Stimulated activated CD4-positive, alpha-beta T cell treated with anti-CD3 and anti-CD28 coated beads, Interleukin-1b, Interleukin-23, amount 100 ng/mL, for 48 hours (primary cell): ENCODE measurements around the gene DBN1.

Source experiments
- DNase-seq: peaks from one replicate; pipeline ENCODE4 v3.0.0-alpha.2; 2020

The DBN1 gene

DNA sequence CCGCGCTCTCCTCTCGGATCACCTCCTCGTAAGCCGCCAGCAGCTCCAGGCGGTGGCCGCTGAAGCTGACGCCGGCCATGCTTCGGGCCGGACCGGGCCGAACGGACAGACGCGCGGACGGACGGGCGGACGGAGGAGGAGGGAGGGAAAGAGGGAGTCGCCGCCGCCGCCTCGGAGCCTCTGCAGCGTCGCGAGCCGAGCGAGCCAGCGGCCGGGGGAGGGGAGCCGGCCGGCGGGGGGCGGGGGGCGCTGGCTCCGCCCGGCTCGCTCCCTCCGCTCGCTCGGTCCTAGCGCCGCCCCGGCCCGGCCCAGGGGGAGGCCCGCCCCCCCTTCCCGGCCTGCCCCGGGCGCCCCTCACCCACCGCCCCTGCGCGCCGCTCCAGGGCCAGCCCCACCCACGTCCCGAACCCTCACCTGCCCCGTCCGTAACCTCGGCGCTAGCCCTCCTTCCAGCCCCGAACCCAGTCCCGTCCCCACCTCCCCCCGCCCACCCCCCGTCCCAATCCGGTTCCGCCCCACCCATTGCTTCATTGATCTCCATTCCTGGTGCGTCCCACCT is at the start of gene DBN1:
Gene DBN1, minus strand, starts transcription at position 192 of the 559 bp plus-strand sequence. Its CDS starts 113 bp downstream, at position 79.
- DNase-seq: no peak

DNA sequence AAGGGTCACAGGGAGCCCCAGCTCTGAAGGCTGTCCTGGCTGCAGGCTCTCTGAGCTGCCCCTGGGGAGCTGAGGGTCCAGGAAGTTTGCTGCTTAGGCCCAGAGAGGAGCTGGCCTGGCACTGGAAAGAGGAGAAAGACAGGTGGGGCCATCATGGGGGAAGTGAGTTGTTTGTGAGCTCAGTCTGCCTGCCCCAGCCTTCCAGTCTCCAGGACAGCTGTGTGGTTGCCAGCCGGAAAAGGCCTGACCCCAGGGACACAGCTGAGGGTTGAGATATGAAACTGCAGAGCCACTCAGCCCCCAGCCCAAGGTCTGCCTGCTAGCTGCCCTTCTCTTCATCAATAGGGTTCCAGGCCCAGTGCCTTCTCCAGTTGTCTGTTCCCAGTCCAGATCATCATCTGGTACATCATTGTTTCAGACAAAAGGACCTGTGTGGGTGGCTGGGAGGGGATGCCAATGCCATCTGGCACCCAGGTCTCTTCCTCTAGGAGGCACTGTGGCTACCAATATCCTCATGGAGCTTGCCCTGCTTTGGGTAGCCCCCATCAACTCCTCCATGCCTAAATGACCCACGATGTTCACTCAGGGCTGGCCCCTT is 47.6 kb upstream of the DBN1 start:
- no peak for DNase-seq

DNA sequence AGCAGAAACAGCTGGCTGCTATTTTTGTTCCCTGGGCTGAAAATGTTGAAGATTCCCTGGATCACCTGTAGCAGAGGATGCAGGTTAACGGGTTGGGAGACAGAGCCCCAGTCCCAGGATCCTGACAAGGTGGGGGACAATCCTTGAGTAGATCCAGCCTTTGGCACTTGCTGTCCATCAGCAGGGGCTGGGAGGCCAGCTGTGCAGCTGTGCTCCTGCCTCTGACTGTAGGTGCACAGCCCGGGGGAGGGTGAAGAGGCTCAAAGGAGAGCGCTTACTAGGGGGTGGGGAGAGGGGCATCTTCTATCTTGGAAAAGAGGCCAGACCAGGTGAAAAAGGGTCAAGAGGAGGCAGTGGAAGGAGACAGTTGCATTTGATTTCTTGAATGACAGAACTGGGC is 46.8 kb upstream of the DBN1 start:
- no peak for DNase-seq

DNA sequence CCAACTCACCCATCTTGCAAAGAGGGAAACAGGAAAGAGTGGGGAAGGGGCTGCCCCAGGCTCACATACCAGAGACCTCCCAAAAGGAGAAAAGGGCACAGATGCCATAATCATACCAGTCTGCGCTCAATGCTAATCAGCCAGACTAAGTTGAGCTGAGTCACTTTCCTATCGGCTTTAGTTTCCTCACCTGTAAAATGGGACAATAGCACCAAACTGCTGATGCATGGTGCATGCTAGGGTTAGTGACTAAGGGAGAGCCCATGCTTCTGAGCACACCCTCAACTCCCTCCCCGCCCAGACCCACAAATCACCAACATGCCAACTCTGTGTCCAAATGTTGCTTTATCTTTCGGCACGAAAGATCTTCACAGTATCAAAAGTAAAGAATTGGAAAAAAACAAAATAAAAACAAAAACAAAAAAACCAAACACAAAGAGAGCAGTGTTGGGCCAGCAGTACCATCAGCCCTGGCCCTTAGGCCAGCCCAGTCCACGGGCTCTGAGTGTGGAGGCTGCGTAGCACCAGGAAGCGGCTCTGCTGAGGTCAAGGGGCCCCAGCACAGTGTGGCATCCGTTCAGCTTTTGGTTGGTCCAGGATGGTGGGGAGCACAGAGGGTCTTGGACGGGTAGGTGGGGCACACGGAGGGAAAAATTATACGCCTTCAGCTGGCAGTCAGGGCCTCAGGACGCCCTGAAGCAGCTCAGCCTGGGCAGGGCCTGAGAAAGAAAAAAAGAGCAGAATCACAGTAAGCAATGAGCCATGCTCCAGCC is 46.2 kb upstream of the DBN1 start:
- DNase-seq: no peak

DNA sequence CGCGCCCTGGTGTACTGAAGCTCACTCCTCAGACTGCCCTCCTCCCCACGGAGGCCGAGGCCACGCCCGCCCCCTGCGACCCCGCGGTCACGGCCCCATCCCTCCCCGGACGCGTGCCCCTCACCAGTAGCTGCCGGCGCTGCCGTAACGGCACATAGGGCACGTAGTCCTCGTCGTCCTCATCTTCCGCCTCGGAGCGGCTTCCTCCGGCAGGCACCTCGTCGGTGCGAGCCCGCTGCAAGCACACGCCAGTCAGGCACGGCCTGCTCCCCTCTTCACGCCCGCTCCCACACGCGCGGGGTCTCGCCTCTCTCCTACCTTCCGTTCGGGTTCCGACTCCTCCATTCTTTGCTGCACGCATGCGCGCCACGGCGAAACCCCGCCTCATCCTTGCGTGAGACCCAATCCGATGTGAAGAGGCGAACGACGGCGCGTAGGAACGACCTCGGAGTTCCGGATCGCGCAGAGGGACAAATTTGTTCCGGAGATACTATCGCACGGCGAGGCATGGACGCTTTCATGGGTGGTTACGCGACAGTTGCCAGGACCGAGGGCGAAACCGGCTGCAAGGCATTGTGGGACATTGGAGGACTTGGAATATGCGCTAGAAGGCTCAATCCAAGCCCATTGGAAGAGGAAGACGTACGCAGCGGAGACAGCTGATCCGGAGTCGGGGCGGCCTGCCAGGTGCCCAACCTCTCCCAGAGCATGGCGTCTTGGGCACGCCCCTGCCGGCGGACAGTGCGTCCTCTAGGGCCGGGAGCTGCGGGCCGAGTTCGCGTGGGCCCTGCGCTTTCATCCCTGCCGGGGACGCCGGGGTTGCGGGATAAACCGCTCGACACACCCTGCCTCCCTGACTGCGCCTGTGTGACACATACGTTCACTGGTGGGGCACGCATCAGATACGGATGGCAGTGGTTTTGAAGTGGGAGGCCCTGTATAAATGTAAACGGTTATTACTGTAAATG is 43.5 kb upstream of the DBN1 start, which contains the start of gene DDX41:
Gene DDX41, minus strand, starts transcription at position 361 of the 968 bp plus-strand sequence. Its CDS starts 16 bp downstream, at position 345.
- DNase-seq: peak; percentile 96

DNA sequence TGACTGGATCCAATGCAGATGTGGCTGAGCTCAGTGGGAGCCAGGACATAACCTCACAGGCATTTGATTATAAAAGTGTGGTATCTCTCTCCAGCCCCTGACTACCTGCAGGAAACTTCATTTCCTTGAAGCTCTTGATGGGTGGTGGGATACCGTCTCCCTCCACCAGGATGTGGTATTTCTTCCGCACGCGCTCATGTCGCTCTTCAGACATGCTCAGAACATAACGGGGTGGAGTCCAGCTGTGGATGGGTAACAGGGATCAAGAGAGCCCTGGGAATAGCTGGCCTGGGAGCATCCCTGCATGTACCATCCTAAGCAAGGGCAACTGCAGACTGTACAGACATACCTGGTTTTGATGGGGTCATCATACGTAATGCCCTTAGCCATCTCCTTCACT is 42.1 kb upstream of the DBN1 start:
- DNase-seq: no peak

DNA sequence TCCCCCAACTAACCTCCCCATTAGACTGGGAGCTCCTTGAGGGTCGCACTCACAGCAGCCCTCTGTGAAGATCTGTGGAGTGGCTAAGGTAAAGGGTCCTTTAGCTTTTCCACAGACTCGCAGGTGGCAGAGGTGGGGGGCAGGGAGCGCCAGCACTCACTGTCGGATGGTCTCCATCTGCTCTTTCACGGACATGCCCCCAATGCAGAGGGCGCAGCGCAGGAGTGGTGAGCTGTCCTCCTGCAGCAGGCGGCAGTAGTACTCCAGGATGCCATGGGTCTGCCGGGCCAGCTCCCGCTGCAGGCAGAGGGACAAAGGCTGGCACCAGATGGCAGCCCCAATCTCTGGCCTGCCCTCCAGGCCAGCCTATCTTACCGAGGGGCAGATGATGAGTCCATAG is 41.1 kb upstream of the DBN1 start:
- no peak for DNase-seq

DNA sequence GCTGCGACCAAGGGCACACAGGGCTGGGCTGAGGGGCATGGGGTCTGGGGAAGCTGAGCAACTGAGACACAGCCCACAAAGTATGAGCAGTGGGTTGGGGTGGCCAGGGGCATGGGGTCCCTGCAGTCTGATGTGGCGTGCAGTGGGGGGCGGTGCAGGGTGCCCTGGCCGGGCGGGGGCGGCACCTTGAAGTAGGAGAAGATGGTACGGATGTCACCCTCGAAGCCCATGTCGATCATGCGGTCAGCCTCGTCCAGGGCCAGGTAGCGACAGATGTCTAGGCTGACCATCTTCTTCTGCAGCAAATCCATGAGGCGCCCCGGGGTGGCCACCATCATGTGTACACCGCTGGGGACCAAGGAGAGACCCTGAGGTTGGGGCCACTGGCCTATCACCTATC is 40.1 kb upstream of the DBN1 start:
- DNase-seq: no peak

DNA sequence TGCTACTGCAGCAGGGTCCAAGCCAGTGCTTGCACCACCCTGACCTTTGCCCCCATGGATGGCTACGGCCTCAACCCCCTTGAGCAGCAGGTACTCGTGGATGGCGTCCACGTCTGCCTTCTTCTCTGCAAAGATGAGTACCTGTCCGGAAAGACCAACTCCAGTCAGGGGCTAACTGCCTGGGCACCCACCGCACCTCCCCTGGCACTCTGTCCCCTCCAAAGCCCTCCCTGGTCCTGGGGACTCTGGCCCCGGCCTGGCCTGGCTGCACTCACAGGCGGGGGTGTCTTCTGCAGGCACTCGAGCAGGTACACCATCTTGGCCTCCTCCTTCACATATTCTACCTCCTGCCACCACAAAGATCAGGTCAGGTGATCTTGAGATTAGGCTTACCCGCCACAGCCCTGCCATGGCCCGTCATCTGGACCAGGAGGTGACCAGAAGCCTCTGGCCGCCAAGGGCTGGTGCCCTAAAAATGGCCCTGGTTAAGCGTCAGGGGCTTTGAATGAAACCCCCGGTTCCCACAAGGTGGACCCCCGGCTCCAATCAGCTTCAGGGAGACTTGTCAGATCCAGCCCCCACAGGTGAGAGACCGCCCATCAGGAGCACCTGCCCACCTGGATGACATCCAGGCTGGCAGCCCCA is 39.4 kb upstream of the DBN1 start:
- DNase-seq: no peak

DNA sequence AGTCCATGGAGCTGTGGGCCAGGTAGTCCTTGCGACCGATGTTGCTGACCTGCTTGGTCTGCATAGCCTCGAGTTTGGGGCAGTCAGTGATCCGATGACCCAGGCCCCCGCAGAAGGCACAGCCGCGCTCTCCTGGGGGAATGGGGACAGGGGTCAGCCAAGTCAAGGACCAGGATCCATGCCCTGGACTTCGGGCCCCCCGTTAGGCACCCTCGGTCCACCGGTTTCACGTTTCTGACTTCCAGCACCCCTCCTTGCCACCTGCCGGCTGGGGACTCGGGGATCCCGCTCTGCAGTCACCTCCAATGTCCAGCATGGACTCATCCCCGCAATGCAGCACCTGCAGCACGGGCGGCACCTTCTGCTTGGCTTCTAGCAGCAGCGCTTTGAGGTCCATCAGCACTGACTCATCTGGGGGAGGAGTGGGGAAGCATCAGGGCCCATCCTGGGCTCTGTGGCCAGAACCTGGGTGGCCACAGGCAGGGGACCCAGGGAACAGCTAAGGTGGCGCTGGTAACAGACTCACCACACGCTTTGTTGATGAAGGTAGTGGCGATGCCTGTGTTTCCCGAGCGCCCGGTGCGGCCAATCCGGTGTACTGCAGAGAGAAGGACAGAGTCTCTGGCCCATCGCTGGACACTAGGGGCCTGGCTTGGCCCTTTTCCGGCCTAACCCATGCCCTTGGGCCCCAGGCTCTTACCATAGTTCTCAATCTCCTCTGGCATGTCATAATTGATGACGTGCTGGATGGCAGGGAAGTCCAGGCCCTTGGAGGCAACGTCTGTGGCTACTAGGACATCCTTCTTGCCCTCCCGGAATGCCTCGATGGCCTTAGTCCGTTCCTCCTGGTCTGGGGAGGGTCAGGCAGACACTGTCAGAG is 38.6 kb upstream of the DBN1 start:
- DNase-seq: no peak

DNA sequence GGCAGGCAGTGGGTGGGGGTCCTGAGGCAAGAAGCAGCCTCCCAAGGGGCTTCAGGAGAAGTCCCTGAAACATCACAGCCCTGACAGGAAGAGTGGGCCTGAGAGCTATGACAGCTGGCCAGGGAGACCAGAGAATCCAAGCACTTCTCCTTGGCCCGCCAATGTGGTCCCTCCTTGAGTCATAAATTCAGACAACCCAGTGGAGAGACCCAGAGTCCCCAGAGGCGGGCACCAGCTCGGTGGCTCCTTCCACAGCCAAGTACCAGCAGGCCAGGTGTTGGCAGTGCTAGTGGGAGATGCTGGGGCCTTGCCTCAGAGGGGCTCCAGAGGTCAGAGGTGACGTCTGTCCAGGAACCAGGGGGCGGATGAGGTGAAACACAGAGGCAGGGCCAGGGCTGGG is 37.7 kb upstream of the DBN1 start:
- DNase-seq: no peak

DNA sequence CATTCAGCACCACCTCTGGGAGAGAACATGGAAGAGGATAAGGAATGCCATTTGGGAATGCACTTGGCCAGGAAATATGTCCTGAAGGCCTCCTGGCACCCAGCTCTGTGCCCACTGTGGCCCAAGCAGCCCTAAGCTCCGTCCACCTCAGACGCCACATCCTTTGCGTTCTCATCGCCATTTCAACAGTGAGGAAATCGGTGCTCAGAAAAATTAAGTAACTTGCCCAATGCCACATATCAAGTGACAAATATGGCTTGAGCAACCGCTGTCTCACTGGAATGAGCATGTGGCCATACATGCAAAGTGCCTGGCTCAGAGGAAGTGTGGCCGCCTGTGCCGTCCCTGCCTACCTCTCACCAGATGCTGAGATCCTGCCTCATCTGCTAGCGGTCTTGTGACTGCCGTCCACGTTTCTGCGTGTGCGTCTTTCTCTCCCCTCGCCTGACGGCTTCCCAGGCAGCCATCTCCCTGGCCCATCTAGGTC is 37.2 kb upstream of the DBN1 start:
- no peak for DNase-seq

DNA sequence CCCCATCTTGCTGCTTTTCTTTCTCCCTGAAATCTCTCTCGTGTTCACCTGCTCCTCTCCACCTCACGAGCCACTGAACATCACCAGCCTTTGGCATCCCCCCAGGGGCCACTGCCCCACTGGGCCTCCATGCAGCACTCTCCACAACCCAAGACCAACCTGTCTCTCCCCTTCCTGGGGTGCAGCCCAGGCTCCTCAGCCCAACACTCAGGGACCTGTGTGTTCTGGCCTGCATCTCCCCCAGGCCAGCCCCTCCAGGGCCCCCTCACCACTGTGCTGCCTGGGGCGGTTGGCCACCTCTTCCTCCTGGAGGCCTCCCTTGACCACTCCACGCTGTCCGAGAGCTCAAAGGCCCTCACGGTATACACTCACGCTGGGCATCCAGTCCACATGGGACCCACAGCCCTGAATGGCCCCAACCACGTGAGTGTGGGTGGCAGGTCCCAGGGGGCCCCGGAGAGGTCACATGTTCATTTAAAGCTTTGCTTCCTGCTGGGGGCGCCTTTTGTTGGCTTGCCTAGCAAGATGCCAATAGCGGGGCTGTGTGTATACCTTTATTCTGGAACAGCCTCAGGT is 36.6 kb upstream of the DBN1 start:
- no peak for DNase-seq

DNA sequence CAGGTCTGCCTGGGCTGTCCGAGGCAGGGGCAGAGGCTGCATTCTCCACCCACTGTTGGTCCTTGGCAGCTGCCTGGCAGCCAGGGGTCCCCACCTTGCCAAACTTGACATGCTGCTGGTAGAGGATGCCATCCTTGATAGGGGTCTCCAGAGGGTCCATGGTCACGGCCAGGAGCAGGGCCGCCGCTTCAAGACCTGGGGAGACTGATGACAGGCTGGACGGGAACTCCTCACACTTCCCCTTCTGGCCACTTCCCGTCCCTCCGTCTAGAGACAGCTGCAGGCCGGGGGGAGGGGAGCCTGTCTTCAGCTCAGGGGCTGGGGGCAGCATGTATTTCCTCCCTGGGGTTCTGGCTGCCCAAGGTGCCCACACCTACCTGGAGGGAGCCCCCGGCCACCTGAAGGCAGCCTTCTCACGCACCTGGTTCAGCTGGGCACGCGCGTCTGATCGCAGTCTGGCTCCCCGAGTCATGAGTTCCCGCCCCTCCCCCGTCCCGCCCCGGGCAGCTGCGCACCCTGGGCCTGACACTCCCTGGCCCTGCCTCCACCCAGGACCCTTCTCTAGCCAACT is 36.0 kb upstream of the DBN1 start, which contains the start of gene DOK3:
Gene DOK3, minus strand, starts transcription at position 446 of the 571 bp plus-strand sequence. Its CDS starts 286 bp downstream, at position 160.
- DNase-seq: no peak

DNA sequence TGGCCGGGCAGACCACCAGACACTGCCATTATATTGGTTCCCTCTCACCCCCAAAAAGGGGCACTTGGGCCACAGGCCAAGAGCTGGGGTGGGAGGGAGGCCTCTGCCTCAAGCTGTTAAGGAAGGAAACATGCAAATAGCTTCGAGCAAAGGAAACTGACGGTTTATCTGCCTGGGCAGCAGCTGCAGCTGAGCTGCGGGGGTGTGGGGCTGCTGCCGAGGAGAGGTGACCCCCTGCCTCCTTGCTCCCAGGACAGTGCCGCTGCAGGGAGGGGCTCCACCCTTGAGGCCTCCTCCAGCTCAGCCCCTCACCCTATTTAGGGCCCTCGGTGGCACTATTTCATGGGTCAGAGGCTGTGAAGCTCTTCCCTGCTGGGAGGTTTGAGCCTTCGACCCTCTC is 35.4 kb upstream of the DBN1 start:
- no peak for DNase-seq

DNA sequence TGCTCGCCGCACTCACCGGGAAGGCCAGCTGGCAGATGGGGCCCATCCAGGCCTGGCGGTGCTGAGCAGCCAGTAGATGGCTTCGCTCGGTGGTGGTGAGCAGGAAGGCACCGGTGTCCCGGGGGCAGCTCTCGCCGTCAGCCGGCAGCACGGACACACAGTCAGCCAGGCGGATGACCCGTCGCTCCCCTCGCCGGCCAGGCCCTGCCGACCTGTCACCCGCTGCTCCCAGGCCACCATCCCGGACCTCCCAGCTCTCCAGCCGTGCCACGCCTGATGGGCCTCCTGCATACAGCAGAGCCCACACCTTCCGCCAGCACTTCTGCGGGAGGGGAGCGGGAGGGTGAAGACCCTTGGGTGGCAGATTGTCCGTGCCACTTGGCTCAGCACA is 34.8 kb upstream of the DBN1 start:
- no peak for DNase-seq

DNA sequence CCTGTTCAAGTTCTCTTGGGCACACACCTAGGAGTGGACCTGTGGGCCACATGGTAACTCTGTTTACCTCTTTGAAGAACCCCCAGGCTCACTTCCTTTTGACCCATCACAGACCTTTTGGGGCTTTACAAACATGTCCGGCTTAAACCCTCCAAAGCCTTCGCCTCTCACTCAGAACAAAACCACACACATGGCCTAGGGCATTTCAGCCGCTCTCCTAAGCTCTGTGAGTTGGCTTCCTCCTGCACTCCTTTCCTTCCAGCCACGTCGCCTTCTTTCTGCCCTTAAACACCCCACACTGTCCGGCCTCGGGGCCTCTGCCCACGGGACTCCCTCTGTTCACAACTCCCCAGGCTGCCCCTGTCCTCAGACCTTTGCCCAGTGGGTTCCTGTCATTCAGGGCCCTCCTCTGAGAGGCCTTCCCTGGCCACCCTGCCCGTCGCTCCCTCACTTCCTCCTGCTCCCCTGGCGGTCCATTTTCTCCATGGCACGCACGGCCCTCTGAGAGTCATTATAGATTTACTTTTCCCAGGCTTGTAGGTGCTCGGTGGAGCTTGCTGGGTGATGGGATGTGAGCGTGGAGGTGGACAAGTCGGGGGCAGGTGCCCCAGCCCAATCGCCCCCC is 34.3 kb upstream of the DBN1 start:
- no peak for DNase-seq

DNA sequence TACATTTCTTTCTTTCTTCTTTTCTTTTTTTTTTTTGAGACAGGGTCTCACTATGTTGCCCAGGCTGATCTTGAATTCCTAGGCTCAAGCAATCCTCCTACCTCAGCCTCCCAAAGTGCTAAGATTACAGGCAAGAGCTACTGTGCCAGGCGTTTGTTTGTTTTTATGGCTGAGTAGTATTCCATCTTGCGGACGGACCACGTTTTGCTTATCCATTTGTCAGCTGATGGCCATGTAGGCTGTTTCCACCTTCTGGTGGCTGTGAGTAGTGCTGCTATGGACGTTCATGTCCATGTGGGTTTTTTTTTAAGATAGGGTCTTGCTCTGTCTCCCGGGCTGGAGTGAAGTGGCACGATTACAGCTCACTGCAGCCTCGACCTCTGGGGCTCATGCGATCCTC is 33.7 kb upstream of the DBN1 start:
- DNase-seq: no peak

DNA sequence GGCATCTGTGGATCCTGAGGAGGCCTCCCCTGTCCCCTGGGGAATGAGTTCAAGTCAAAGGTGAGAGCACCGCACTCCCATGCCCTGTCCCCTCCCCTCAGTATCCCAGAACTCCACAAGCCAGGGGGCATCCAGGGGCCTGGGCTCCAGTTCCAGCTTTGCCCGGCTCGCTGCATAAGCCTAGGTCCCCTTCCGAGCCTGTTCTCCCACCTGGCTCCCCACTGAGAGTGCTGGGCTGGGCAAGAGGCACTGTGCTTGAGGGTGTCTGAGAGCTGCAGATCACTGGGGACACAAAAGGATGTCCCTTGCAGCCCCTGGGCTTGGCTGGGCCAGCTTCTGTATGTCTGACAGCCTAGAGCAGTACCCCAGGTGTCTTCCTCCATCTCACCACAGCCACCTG is 31.6 kb upstream of the DBN1 start:
- DNase-seq: no peak
